CD4-positive, alpha-beta T cell treated with Interleukin-6 at 100 ng/mL for 8 hours (primary cell): ENCODE results near the gene KLHL10.

Experiments used
- DNase-seq: peaks from one replicate; pipeline ENCODE4 v3.0.0-alpha.2; 2020; ENCODE audit warnings: mixed read lengths, low spot score

The KLHL10 gene

DNA sequence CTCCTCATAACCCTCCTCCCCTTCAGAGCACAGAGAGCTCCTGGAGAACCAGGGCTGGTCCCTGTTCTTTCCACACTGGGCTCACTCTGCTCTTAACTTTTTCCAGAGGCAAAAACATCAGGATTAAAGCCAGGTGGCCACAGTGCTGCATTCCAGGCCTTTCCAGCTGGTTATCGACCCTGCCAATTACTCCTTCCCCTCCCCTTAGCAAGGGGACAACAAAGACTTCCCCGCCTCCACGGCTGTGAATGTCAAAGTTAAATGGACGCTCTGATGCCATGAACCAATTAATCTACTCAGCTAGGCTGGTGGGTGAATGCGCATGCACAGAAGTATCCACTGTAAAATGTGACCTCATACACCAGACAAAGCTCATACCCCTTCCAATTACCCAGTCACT lies 58.0 kb downstream of the KLHL10 start:
- no peak for DNase-seq

DNA sequence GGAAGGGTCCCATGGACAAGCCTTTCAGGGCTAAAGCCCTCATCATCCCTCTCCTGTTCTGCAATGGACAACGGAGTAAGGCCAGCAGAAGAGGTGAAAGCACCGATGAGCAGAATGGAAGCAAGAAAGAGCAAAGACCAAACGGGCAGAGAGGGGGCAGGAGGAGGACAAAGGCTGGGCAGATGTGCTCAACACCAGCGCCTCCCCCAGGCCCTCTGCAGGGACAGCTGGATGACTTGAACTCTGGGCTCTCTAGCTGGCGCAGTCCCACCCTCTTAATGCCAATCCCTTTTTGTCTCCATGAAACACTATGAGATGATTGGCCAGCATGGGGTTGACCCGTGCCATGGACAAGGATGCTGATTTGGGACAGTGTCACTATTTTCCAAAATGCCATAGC lies 59.1 kb downstream of the KLHL10 start:
- no peak for DNase-seq
